Ovary (tissue), 3 donors: ENCODE data around the gene DOCK10.

ENCODE experiments used
- POLR2A ChIP-seq: fragments of 450-650 bp; IDR thresholded peaks from one replicate; pipeline ENCODE4 v1.6.1; 2017; ENCODE audit warnings: antibody characterized with exemption, mild to moderate bottlenecking, moderate library complexity
- TF ChIP-seq, protein P1 (sequence below), 3 donors: fragments of 450-650 bp in 2 of 3; fragments of 200-600 bp in 1 of 3; IDR thresholded peaks; one replicate each; pipeline versions ENCODE4 v1.5.1 to v1.8.0; 2016 to 2022; ENCODE audit warnings: antibody characterized with exemption in 3 of 3, mild to moderate bottlenecking in 1 of 3
- donor health status: DM: no; HTN: no; CAD: no.

DNA sequence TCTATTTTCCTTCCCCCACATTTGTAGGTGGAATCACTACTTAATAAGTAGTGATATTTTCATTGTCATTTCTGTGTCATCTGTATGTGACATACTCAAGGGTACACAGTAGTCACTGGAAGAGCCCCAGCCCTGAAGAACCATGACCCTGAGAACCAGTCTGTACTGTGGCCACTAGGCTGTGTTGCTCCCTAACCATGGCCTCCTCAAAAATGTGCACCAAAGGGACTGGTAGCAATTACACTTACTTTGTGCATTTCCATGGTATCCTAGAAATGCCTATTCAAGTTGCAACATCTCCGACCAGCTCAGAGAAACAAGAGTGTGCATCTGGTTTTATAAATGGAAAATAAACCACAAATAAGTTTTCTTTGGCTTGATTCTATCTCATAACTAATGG is 155.1 kb downstream of the DOCK10 start:
- TF ChIP-seq POLR2A = no peak
- TF ChIP-seq, protein P1, sequence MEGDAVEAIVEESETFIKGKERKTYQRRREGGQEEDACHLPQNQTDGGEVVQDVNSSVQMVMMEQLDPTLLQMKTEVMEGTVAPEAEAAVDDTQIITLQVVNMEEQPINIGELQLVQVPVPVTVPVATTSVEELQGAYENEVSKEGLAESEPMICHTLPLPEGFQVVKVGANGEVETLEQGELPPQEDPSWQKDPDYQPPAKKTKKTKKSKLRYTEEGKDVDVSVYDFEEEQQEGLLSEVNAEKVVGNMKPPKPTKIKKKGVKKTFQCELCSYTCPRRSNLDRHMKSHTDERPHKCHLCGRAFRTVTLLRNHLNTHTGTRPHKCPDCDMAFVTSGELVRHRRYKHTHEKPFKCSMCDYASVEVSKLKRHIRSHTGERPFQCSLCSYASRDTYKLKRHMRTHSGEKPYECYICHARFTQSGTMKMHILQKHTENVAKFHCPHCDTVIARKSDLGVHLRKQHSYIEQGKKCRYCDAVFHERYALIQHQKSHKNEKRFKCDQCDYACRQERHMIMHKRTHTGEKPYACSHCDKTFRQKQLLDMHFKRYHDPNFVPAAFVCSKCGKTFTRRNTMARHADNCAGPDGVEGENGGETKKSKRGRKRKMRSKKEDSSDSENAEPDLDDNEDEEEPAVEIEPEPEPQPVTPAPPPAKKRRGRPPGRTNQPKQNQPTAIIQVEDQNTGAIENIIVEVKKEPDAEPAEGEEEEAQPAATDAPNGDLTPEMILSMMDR (IDR thresholded peaks at IDR 0.05) = no peak
